Smooth muscle cell (in vitro differentiated cells): ENCODE data around the gene OR6M1. TPM values are rescaled to one million over a fixed set of nuclear protein-coding genes. Genes with fewer than 3 reads are reported as not detected.

Experiments used
- DNase-seq: peaks from one replicate; lab custom pipeline; 2025; ENCODE audit not compliant: unreplicated experiment; lab: John Stamatoyannopoulos, UW
- H2AFZ ChIP-seq: fragments of 200-600 bp; sonication (generic); 2 replicates; pipeline ENCODE4 v1.6.0; 2016; ENCODE audit warnings: antibody characterized with exemption, low read depth, mild to moderate bottlenecking
- H3F3A ChIP-seq: fragments of 200-600 bp; sonication (generic); 2 replicates; pipeline ENCODE4 v1.6.0; 2017; ENCODE audit warnings: antibody characterized with exemption, low read depth
- H3K27ac ChIP-seq: fragments of 200-600 bp; sonication (generic); 2 replicates; pipeline ENCODE4 v1.5.1; 2016; ENCODE audit warnings: low read depth, mild to moderate bottlenecking
- H3K27me3 ChIP-seq: fragments of 200-600 bp; sonication (generic); 2 replicates; pipeline ENCODE4 v1.6.1; 2016; ENCODE audit warnings: low read depth, mild to moderate bottlenecking
- H3K36me3 ChIP-seq: fragments of 200-600 bp; sonication (generic); 2 replicates; pipeline ENCODE4 v1.5.1; 2016; ENCODE audit warnings: low read depth
- H3K4me1 ChIP-seq: fragments of 200-600 bp; sonication (generic); 2 replicates; pipeline ENCODE4 v1.5.1; 2016; ENCODE audit warnings: low read depth
- H3K4me2 ChIP-seq: fragments of 200-600 bp; sonication (generic); 2 replicates; pipeline ENCODE4 v1.6.0; 2016; ENCODE audit warnings: mild to moderate bottlenecking
- H3K4me3 ChIP-seq: fragments of 200-600 bp; sonication (generic); 2 replicates; pipeline ENCODE4 v1.5.1; 2016; ENCODE audit warnings: mild to moderate bottlenecking
- H3K79me2 ChIP-seq: fragments of 200-600 bp; sonication (generic); 2 replicates; pipeline ENCODE4 v1.6.0; 2016; ENCODE audit warnings: low read depth, mild to moderate bottlenecking
- H3K9ac ChIP-seq: fragments of 200-600 bp; sonication (generic); 2 replicates; pipeline ENCODE4 v1.6.0; 2016; ENCODE audit warnings: low read depth
- H3K9me3 ChIP-seq: fragments of 200-600 bp; sonication (generic); replicated peaks from 2 replicates; pipeline ENCODE4 v1.5.1; 2016; ENCODE audit warnings: low read depth
- H4K20me1 ChIP-seq: fragments of 200-600 bp; sonication (generic); 2 replicates; pipeline ENCODE4 v1.6.0; 2016; ENCODE audit warnings: low read depth
- WGBS: methylation state at CpG from one replicate; pipeline ENCODE4 v1.1.7; 2016; ENCODE audit warnings: low lambda C conversion rate; 5-methylcytosine and 5-hydroxymethylcytosine counted together
- polyA plus RNA-seq: library from polyadenylated mRNA; unstranded; fragments of >200 nt; fragmentation: Nextera tagmentation; extraction: Ambion mirVana; gene quantifications from 2 replicates; pipeline ENCODE4 v1.2.1, GENCODE V29; 2016
- total RNA-seq: library from RNA; depleted of rRNA; stranded (reverse); fragments of >200 nt; gene quantifications from 2 replicates; pipeline ENCODE4 v1.2.3, GENCODE V29; 2014
- TF ChIP-seq, protein P1 (sequence below): fragments of 200-600 bp; sonication (generic); IDR thresholded peaks from 2 replicates; pipeline ENCODE4 v1.5.1; 2017; ENCODE audit warnings: borderline replicate concordance, mild to moderate bottlenecking, antibody characterized with exemption; ENCODE audit not compliant: insufficient read depth, poor library complexity, severe bottlenecking

OR6M1 gene
- total and polyA plus RNA-seq, 2 experiments from 2014 or later = not detected

DNA sequence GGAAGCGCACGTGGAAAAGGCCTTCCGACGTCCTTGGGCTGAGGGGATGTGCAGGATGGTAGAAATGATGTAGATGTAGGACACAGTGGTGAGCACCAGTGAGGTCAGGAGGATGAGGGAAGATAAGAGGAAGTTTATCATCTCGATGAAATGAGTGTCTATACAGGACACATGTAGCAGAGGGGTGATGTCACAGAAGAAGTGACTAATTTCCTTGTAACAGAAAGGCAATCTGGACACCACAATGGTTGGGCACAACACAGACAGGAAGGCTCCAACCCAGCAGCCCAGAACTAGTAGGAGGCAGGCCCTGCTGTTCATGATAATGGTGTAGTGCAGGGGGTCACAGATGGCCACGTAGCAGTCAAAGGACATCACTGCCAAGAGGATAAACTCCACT is 35.0 kb upstream of the OR6M1 start:
- no peaks in the 10 kb centered on the region for H3K36me3 ChIP-seq
- H3F3A ChIP-seq = no peaks in the 10 kb centered on the region
- 74% methylated on average over 6 of the region's 6 CpGs for WGBS
- TF ChIP-seq, protein P1, sequence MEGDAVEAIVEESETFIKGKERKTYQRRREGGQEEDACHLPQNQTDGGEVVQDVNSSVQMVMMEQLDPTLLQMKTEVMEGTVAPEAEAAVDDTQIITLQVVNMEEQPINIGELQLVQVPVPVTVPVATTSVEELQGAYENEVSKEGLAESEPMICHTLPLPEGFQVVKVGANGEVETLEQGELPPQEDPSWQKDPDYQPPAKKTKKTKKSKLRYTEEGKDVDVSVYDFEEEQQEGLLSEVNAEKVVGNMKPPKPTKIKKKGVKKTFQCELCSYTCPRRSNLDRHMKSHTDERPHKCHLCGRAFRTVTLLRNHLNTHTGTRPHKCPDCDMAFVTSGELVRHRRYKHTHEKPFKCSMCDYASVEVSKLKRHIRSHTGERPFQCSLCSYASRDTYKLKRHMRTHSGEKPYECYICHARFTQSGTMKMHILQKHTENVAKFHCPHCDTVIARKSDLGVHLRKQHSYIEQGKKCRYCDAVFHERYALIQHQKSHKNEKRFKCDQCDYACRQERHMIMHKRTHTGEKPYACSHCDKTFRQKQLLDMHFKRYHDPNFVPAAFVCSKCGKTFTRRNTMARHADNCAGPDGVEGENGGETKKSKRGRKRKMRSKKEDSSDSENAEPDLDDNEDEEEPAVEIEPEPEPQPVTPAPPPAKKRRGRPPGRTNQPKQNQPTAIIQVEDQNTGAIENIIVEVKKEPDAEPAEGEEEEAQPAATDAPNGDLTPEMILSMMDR = no peak
- H2AFZ ChIP-seq = no peak overlapping the region
- H4K20me1 ChIP-seq = no peaks in the 10 kb centered on the region
- no peak overlapping the region for H3K4me3 ChIP-seq
- H3K4me2 ChIP-seq = no peak overlapping the region
- H3K79me2 ChIP-seq = no peaks in the 10 kb centered on the region
- no peak overlapping the region for H3K9ac ChIP-seq
- H3K4me1 ChIP-seq = no peaks in the 10 kb centered on the region
- H3K27ac ChIP-seq = no peak overlapping the region
- H3K9me3 ChIP-seq = no peaks in the 10 kb centered on the region
- DNase-seq = no peak
- H3K27me3 ChIP-seq = no peaks in the 10 kb centered on the region

DNA sequence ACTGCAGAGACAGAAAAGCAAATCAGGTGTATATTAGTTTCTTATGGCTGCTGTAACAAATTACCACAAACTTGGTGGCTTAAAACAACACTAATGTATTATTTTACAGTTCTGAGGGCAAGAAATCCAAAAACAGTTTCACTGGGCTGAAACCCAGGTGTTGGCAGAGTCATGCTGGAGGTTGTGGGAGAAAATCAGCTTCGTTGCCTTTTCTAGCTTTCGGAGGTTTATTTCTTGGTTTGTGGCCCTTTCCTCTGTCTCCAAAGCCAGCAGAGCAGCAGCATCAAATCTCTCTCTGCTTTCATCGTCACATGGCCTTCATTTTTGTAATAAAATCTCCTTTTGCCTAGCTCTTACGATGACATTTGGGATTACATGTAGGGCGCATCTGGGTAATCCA is 33.0 kb upstream of the OR6M1 start:
- no peak for DNase-seq
- Histone ChIP-seq H2AFZ (no peak overlapping the region), H3K9ac (no peak overlapping the region), H3K79me2 (no peaks in the 10 kb centered on the region), H3K4me2 (no peak overlapping the region), H3K4me3 (no peak overlapping the region), H4K20me1 (no peaks in the 10 kb centered on the region), H3K27ac (no peak overlapping the region), H3K4me1 (no peaks in the 10 kb centered on the region), H3K9me3 (no peaks in the 10 kb centered on the region), H3F3A (no peaks in the 10 kb centered on the region), H3K27me3 (no peaks in the 10 kb centered on the region), H3K36me3 (no peaks in the 10 kb centered on the region)
- TF ChIP-seq, protein P1 = no peak
- 77% methylated on average over 5 of the region's 5 CpGs for WGBS

DNA sequence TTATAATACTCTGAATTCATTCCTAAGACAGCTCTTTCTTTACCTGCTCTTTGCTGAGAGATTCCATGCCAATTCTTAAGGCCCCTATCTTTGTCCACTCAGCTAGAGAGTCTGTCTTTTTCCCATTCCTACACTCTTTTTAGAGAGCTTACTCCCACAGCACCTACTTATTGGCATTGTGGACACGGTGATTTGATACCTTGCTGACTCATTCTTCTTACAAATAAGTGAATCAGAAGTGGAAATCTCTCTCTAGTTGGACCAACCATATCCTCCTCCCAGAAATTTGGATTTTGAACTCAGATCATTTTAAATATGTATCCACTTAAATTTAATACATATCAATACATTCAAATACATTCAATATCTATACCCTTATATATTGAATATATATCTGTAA is 32.5 kb upstream of the OR6M1 start:
- Histone ChIP-seq H3F3A (no peaks in the 10 kb centered on the region), H3K4me3 (no peak overlapping the region), H3K36me3 (no peaks in the 10 kb centered on the region), H2AFZ (no peak overlapping the region), H3K27ac (no peak overlapping the region), H3K79me2 (no peaks in the 10 kb centered on the region), H3K9me3 (no peaks in the 10 kb centered on the region), H3K27me3 (no peaks in the 10 kb centered on the region), H3K9ac (no peak overlapping the region), H4K20me1 (no peaks in the 10 kb centered on the region), H3K4me1 (no peaks in the 10 kb centered on the region), H3K4me2 (no peak overlapping the region)
- TF ChIP-seq, protein P1 = no peak
- 73% methylated on average over 1 of the region's 1 CpG for WGBS
- no peak for DNase-seq

DNA sequence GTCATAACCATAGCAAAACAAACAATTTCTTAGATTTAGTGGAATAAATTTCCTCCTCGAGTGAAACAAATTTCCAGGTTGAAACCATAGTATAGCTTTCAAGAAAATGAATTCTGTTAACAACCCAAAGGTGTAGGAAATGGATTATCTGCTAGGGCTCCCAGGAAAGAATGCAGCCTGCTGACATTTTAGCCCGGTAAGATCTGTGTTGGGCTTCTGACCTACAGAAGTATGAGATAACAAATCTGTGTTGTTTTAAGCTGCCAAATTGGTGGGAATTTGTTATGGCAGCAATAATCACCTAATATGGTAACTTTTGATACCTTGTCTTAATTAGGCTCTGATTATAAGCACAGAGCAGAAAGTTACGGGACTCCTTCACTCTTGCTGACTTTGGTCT is 32.0 kb upstream of the OR6M1 start:
- Histone ChIP-seq H2AFZ (no peak overlapping the region), H4K20me1 (no peaks in the 10 kb centered on the region), H3F3A (no peaks in the 10 kb centered on the region), H3K27ac (no peak overlapping the region), H3K4me3 (no peak overlapping the region), H3K4me2 (no peak overlapping the region), H3K9me3 (no peaks in the 10 kb centered on the region), H3K36me3 (no peaks in the 10 kb centered on the region), H3K9ac (no peak overlapping the region), H3K79me2 (no peaks in the 10 kb centered on the region), H3K27me3 (no peaks in the 10 kb centered on the region), H3K4me1 (no peaks in the 10 kb centered on the region)
- TF ChIP-seq, protein P1 = no peak
- WGBS = 57% methylated on average over 3 of the region's 3 CpGs
- no peak for DNase-seq
